SK-N-SH treated with all-trans-retinoic acid at 6 μM for 48 hours (cell line): Measurements from ENCODE around the gene TCF21.
"Not testable (repeated sequence)": the region's sequence is repeated elsewhere in the genome, so short reads cannot be mapped to it uniquely, and the experiment has no call there.

ENCODE experiments used
- ATAC-seq: fragments of 200-7000 bp; cut with Tn5 transposase; 3 replicates; pipeline ENCODE4 v1.9.1; 2020; ENCODE audit warnings: mild to moderate bottlenecking, moderate library complexity
- ARNTL ChIP-seq: fragments of 450-650 bp; formaldehyde crosslinking; IDR thresholded peaks from 2 replicates; pipeline ENCODE4 v1.5.0; 2020; ENCODE audit warnings: low read depth, mild to moderate bottlenecking, moderate library complexity, borderline replicate concordance
- BACH2 ChIP-seq: fragments of 250-450 bp; sonication (Bioruptor Pico); IDR thresholded peaks from 2 replicates; pipeline ENCODE4 v1.9.0; 2021; ENCODE audit warnings: mild to moderate bottlenecking, borderline replicate concordance
- CREB5 ChIP-seq: fragments of 250-450 bp; sonication (Bioruptor Pico); IDR thresholded peaks from 2 replicates; pipeline ENCODE4 v1.5.1; 2020; ENCODE audit warnings: low read depth, mild to moderate bottlenecking, moderate library complexity
- CSDC2 ChIP-seq: fragments of 250-450 bp; sonication (Bioruptor Pico); IDR thresholded peaks from 2 replicates; pipeline ENCODE4 v1.5.0; 2020; ENCODE audit warnings: mild to moderate bottlenecking, moderate library complexity
- CSRNP3 ChIP-seq: fragments of 250-450 bp; sonication (Bioruptor Pico); IDR thresholded peaks from 2 replicates; pipeline ENCODE4 v1.5.1; 2021; ENCODE audit warnings: mild to moderate bottlenecking, moderate library complexity
- ESRRG ChIP-seq: fragments of 250-450 bp; sonication (Bioruptor Pico); IDR thresholded peaks from 2 replicates; pipeline ENCODE4 v1.6.1; 2021; ENCODE audit warnings: mild to moderate bottlenecking
- ISL1 ChIP-seq: fragments of 250-450 bp; sonication (Bioruptor Pico); IDR thresholded peaks from 2 replicates; pipeline ENCODE4 v2.1.2; 2022; ENCODE audit warnings: mild to moderate bottlenecking, moderate library complexity
- OSR1 ChIP-seq: fragments of 250-450 bp; sonication (Bioruptor Pico); IDR thresholded peaks from 2 replicates; pipeline ENCODE4 v1.8.0; 2022; ENCODE audit warnings: moderate library complexity, mild to moderate bottlenecking, inconsistent platforms
- PATZ1 ChIP-seq: fragments of 250-450 bp; sonication (Bioruptor Pico); IDR thresholded peaks from 2 replicates; pipeline ENCODE4 v1.8.0; 2020; ENCODE audit warnings: mild to moderate bottlenecking, moderate library complexity, borderline replicate concordance
- POU6F1 ChIP-seq: fragments of 250-450 bp; sonication (Bioruptor Pico); IDR thresholded peaks from 2 replicates; pipeline ENCODE4 v1.8.0; 2021; ENCODE audit warnings: low read depth, mild to moderate bottlenecking, moderate library complexity, borderline replicate concordance
- PPARA ChIP-seq: fragments of 250-450 bp; sonication (Bioruptor Pico); IDR thresholded peaks from 2 replicates; pipeline ENCODE4 v1.5.0; 2020; ENCODE audit warnings: mild to moderate bottlenecking, borderline replicate concordance
- RARB ChIP-seq: fragments of 250-450 bp; sonication (Bioruptor Pico); IDR thresholded peaks from 2 replicates; pipeline ENCODE4 v1.8.0; 2021; ENCODE audit warnings: mild to moderate bottlenecking, moderate library complexity
- SNAI2 ChIP-seq: fragments of 250-450 bp; sonication (Bioruptor Pico); IDR thresholded peaks from 2 replicates; pipeline ENCODE4 v1.5.0; 2020; ENCODE audit warnings: mild to moderate bottlenecking, moderate library complexity
- TCF4 ChIP-seq: fragments of 250-450 bp; sonication (Bioruptor Pico); IDR thresholded peaks from 2 replicates; pipeline ENCODE4 v1.8.0; 2021; ENCODE audit warnings: mild to moderate bottlenecking, moderate library complexity, borderline replicate concordance
- TOX ChIP-seq: fragments of 250-450 bp; sonication (Bioruptor Pico); IDR thresholded peaks from 2 replicates; pipeline ENCODE4 v1.8.0; 2021; ENCODE audit warnings: mild to moderate bottlenecking, moderate library complexity, borderline replicate concordance
- TSHZ2 ChIP-seq: fragments of 250-450 bp; sonication (Bioruptor Pico); IDR thresholded peaks from 2 replicates; pipeline ENCODE4 v1.5.0; 2020; ENCODE audit warnings: mild to moderate bottlenecking, moderate library complexity
- ZC3H10 ChIP-seq: fragments of 250-450 bp; sonication (Bioruptor Pico); IDR thresholded peaks from 2 replicates; pipeline ENCODE4 v1.5.1; 2021; ENCODE audit warnings: mild to moderate bottlenecking, moderate library complexity
- ZFP3 ChIP-seq: fragments of 250-450 bp; sonication (Bioruptor Pico); IDR thresholded peaks from 2 replicates; pipeline ENCODE4 v1.5.0; 2020; ENCODE audit warnings: mild to moderate bottlenecking, moderate library complexity
- ZFP30 ChIP-seq: fragments of 450-650 bp; formaldehyde crosslinking; IDR thresholded peaks from 2 replicates; pipeline ENCODE4 v1.5.0; 2022; ENCODE audit warnings: mild to moderate bottlenecking, moderate library complexity
- ZNF565 ChIP-seq: fragments of 450-650 bp; formaldehyde crosslinking; conservative IDR thresholded peaks from 2 replicates; pipeline ENCODE4 v1.5.0; 2020; ENCODE audit warnings: low read depth, mild to moderate bottlenecking, moderate library complexity
- ZNF70 ChIP-seq: fragments of 450-650 bp; formaldehyde crosslinking; IDR thresholded peaks from 2 replicates; pipeline ENCODE4 v1.5.0; 2020; ENCODE audit warnings: mild to moderate bottlenecking, moderate library complexity
- ZNF8 ChIP-seq: fragments of 450-650 bp; formaldehyde crosslinking; IDR thresholded peaks from 2 replicates; pipeline ENCODE4 v1.5.0; 2020; ENCODE audit warnings: mild to moderate bottlenecking, moderate library complexity

Gene TCF21

GRCh38 chr6:133919362-133919761, 30.4 kb downstream of the TCF21 start:
- ATAC-seq: no peak
- no peak for TF ChIP-seq ZC3H10 (CRISPR knock-in tag)
- no peak for TF ChIP-seq ESRRG
- no peak for TF ChIP-seq SNAI2 (CRISPR knock-in tag)
- no peak for TF ChIP-seq ZFP3 (CRISPR knock-in tag)
- TF ChIP-seq CSDC2 (CRISPR knock-in tag): no peak
- no peak for TF ChIP-seq CSRNP3
- TF ChIP-seq TCF4 (CRISPR knock-in tag): no peak
- TF ChIP-seq OSR1 (CRISPR knock-in tag): no peak
- TF ChIP-seq ZNF70: no peak

GRCh38 chr6:133921249-133921859, 32.4 kb downstream of the TCF21 start:
- TF ChIP-seq PPARA (CRISPR knock-in tag) (no peak), CSRNP3 (no peak), ZNF70 (no peak), ESRRG (no peak), ISL1 (no peak)

GRCh38 chr6:133923938-133924593, 35.2 kb downstream of the TCF21 start:
- TF ChIP-seq OSR1 (CRISPR knock-in tag) (no peak), BACH2 (CRISPR knock-in tag) (no peak), PATZ1 (CRISPR knock-in tag) (no peak), ZNF565 (CRISPR knock-in tag) (no peak), TOX (CRISPR knock-in tag) (no peak), ESRRG (no peak), ZC3H10 (CRISPR knock-in tag) (no peak), ZFP30 (CRISPR knock-in tag) (no peak), SNAI2 (CRISPR knock-in tag) (no peak), CREB5 (no peak), ISL1 (no peak), ARNTL (CRISPR knock-in tag) (no peak), POU6F1 (CRISPR knock-in tag) (no peak), CSDC2 (CRISPR knock-in tag) (no peak), PPARA (CRISPR knock-in tag) (no peak), ZFP3 (CRISPR knock-in tag) (no peak), ZNF8 (CRISPR knock-in tag) (no peak), TSHZ2 (no peak), RARB (CRISPR knock-in tag) (no peak), TCF4 (CRISPR knock-in tag) (no peak)
- peak; percentile 98 for ATAC-seq

More at GRCh38 chr6:133921249-133921859, 32.4 kb downstream of the TCF21 start:
- peak; percentile 85 for ATAC-seq

GRCh38 chr6:133931221-133931620, 42.3 kb downstream of the TCF21 start:
- ATAC-seq: not testable (repeated sequence)

GRCh38 chr6:133936352-133936751, 47.4 kb downstream of the TCF21 start:
- ATAC-seq: not testable (repeated sequence)
